AG09319 (cell line): ENCODE measurements around the gene PLCG1.
"Not testable (repeated sequence)": the region's sequence is repeated elsewhere in the genome, so short reads cannot be mapped to it uniquely, and the experiment has no call there.

Experiments used
- DNase-seq: peaks from one replicate; pipeline ENCODE4 v3.0.0-alpha.2; 2010; ENCODE audit warnings: low read depth; ENCODE audit errors: extremely low read depth
- TF ChIP-seq, protein P1 (sequence below): IDR thresholded peaks from 2 replicates; pipeline ENCODE4 v1.5.1; 2011; ENCODE audit warnings: low read depth, mild to moderate bottlenecking, inconsistent platforms, low read length, moderate library complexity

PLCG1 gene

DNA sequence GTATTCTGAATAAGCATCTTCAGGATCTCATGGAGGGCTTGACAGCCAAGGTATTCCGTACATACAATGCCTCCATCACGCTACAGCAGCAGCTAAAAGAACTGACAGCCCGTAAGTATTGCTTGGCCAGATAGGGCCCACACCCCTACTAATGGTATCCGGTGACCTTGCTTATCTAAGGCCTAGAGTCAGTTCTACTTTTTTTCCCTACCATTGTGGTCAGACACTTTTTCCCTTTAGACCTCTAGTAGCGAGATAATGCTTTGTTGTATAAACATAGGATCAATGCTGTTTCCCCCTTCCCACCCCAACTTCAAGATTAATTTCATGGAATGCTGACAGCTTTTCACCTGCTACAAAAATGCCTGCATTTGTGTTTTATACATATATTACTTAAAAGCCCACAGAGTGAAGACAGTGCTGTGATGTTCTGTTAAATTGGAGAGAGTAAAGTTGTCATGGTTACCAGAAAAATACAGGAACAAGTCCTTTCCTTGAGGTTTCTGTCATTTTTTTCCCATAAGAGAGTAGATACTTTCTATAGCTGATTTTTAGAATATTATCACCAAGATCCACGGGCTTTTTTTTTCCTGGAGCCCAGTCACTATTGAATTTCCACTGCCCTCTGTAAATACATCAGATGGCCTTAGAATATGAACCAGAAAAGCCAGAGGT lies 20.9 kb upstream of the PLCG1 start:
- TF ChIP-seq, protein P1, sequence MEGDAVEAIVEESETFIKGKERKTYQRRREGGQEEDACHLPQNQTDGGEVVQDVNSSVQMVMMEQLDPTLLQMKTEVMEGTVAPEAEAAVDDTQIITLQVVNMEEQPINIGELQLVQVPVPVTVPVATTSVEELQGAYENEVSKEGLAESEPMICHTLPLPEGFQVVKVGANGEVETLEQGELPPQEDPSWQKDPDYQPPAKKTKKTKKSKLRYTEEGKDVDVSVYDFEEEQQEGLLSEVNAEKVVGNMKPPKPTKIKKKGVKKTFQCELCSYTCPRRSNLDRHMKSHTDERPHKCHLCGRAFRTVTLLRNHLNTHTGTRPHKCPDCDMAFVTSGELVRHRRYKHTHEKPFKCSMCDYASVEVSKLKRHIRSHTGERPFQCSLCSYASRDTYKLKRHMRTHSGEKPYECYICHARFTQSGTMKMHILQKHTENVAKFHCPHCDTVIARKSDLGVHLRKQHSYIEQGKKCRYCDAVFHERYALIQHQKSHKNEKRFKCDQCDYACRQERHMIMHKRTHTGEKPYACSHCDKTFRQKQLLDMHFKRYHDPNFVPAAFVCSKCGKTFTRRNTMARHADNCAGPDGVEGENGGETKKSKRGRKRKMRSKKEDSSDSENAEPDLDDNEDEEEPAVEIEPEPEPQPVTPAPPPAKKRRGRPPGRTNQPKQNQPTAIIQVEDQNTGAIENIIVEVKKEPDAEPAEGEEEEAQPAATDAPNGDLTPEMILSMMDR, result no peak
- DNase-seq, result no peak

DNA sequence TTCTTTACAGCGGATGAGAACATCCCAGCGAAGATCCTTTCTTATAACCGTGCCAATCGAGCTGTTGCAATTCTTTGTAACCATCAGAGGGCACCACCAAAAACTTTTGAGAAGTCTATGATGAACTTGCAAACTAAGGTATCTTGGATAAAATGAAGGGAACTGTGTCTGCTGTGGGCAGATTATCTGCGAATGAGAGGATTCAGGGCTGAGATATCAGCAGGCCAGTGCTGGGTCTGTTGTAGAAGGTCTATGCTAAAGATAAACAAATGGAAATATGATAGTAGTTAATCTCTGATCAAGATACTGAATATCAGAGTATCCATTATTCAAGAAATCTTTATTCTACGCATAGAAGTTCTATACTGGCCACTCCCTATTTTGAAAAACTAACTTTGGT lies 19.2 kb upstream of the PLCG1 start:
- not testable (repeated sequence) for DNase-seq

DNA sequence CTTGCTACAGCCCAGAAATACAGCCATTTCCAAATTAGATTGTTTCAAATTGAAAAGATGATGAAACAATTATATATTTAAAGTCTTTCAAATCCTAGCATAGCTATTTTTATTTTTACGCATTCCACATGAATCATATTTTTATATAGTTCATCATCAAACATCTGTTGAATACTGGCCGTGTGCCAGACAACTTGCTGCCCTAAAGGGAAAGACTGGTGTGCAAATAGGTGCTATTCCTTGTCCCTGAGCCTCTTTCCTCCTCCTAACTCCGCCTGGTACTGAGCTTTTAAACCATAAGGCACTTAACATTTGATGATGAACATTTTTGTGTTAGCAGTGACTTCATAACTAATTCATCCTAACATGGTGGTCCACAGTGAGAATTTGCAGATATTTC lies 18.7 kb upstream of the PLCG1 start:
- TF ChIP-seq, protein P1, result no peak
- no peak for DNase-seq

DNA sequence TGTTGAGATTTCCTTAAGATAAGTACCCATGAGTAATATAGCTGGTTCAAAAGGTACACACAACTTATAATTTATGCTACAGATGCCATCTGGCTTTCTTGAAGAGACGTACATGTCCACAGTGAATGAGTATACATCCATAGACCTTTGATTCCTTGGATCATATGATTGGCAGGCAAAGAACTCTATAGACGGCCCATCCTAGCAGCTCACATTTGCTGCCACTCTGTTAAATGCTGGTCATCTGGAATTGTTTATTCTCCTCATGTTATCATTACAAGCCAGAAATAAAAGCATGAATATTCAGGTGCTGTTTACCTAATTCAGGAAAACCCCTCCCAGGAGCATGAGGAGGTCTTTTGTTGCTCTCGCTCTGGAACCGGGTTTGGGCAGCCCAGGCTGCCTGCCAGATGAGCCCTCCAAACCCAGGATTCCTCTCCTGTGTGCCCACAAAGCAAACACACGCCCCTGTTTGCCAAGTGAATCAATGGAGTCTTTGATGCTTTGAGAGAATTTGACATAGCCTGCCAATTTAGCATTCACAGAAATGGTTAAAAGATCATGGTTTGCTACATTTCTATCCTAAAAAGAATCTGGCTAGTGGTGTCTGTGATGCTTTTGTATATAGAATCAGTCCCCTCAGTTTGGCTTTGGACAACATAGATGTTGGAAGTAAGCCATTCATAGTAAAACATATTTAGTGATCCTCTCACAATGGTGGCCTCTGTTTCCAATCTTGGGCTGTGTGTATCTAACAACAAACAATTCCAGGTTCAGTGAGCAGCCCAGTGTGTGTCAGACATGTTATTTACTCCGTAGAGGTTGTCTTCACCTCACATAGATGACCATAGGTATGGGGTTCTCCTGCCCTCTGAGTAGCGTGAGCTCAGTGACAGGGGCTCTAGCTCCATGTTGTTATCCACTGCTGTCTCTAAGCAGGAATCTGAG lies 17.5 kb upstream of the PLCG1 start:
- TF ChIP-seq, protein P1, result no peak
- no peak for DNase-seq

DNA sequence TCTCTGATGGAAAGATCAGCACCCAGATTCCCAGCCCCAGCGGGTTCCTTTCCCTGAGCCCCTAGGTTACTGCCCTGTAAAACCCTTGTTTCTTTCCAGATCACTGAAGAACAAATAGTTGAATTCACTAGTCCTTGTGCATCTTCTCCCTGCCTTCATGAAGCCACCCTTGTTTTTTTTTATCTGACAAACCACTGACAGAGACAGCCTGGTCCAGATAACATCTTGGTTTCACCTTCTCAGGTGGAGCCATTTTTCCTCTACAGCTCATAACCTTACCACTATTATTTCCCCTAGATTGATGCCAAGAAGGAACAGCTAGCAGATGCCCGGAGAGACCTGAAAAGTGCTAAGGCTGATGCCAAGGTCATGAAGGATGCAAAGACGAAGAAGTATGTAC lies 15.9 kb upstream of the PLCG1 start:
- TF ChIP-seq, protein P1, result no peak
- no peak for DNase-seq

DNA sequence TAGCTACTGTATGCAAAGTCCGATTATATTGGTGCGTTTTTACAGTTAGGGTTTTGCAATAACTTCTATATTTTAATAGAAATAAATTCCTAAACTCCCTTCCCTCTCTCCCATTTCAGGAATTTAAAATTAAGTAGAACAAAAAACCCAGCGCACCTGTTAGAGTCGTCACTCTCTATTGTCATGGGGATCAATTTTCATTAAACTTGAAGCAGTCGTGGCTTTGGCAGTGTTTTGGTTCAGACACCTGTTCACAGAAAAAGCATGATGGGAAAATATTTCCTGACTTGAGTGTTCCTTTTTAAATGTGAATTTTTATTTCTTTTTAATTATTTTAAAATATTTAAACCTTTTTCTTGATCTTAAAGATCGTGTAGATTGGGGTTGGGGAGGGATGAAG lies 13.7 kb upstream of the PLCG1 start:
- TF ChIP-seq, protein P1, result no peak
- no peak for DNase-seq

DNA sequence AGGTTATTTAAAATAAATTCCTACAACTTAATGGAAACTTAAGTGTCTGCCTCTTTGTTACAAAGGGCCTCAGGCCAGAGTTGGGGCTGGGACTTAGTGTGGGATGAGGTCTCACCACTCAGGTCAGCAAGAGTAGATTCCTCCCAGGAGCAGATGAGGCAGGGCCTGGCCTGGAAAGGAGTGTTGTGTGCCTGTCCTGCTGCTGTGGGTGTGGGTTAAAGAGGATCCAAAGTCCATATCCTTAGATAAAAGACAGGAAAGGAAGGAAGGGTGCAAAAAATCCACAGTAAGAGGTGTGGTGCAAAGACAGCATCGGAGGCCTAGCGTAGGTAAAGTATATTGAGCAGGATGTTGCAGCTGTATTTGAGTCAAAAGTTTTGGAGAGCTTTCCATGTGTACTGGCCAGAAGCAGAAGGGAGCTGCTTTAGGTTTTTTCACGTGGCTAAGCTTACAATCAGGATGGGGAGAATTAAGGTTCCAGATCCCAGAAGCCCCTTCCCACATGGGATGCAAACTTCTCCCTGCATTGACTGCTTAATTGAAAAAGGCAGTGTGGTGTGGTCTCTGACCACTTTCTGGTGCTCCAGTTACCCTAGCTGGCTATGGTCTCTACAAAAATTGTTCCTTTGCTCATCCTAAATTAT lies 12.8 kb upstream of the PLCG1 start:
- TF ChIP-seq, protein P1, result no peak
- DNase-seq, result no peak
